RWPE1 (cell line): ENCODE results near the gene CPLX4.

Source experiments
- CTCF ChIA-PET: fragments of 350-600 bp; sonication (Branson Sonifier 250); formaldehyde crosslinking; extraction: SDS; loops from one replicate; lab custom pipeline; 2021; lab: Yijun Ruan, JAX
- POLR2A ChIA-PET: fragments of 400-600 bp; formaldehyde crosslinking; extraction: SDS; loops from one replicate; lab custom pipeline; 2020; ENCODE audit warnings: antibody characterized with exemption; ENCODE audit not compliant: low non-redundant PET; lab: Yijun Ruan, JAX
- DNase-seq: peaks from one replicate; pipeline ENCODE4 v3.0.0; 2012; ENCODE audit warnings: low spot score
- H3K27ac ChIP-seq: fragments of 450-650 bp; 2 replicates; pipeline ENCODE4 v1.5.1; 2017
- TF ChIP-seq, protein P1 (sequence below): fragments of 450-650 bp; conservative IDR thresholded peaks from 2 replicates; pipeline ENCODE4 v1.5.1; 2017; ENCODE audit warnings: low read depth, mild to moderate bottlenecking

Gene CPLX4

DNA sequence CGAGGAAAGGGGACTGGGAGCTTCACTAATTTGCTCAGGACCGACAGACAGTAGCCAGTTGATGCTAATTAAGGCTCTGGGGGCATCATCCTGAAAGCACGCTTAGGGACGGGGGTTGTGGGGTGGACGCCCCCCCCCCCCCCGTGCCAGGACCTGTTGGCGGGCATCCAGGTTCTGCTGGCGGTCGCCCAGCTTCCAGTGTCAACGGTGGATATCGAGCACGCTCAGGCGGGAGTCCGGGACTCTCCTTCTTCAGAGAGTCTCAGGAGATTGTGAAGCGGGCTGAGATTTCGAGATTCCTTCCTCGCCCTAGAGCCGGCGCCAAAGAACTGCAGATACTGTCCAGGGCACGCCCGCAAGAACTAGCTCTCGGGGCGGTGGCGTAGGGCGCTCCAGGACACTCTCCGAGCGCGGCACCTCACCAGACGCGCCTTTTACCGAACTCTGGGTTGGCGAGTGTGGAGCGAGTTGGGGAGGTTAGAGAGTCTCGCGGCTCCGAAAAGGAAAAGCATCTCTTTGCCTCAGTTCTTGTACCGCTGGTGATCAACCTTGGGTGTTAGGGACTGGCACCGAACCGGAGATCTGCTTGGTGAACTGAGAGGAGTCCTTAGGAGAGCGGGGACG, 50.8 kb downstream of the CPLX4 start:
- H3K27ac ChIP-seq, result no peak overlapping the region
- ChIA-PET CTCF (interaction anchor here (0.7 to 0.8 kb wide), 2 partner anchors 18 to 1418 kb away, joined by 3 to 4 read pairs; no protein-coding TSS in a partner anchor), POLR2A (no interaction called here)
- TF ChIP-seq, protein P1, sequence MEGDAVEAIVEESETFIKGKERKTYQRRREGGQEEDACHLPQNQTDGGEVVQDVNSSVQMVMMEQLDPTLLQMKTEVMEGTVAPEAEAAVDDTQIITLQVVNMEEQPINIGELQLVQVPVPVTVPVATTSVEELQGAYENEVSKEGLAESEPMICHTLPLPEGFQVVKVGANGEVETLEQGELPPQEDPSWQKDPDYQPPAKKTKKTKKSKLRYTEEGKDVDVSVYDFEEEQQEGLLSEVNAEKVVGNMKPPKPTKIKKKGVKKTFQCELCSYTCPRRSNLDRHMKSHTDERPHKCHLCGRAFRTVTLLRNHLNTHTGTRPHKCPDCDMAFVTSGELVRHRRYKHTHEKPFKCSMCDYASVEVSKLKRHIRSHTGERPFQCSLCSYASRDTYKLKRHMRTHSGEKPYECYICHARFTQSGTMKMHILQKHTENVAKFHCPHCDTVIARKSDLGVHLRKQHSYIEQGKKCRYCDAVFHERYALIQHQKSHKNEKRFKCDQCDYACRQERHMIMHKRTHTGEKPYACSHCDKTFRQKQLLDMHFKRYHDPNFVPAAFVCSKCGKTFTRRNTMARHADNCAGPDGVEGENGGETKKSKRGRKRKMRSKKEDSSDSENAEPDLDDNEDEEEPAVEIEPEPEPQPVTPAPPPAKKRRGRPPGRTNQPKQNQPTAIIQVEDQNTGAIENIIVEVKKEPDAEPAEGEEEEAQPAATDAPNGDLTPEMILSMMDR, result no peak
- no peak for DNase-seq

DNA sequence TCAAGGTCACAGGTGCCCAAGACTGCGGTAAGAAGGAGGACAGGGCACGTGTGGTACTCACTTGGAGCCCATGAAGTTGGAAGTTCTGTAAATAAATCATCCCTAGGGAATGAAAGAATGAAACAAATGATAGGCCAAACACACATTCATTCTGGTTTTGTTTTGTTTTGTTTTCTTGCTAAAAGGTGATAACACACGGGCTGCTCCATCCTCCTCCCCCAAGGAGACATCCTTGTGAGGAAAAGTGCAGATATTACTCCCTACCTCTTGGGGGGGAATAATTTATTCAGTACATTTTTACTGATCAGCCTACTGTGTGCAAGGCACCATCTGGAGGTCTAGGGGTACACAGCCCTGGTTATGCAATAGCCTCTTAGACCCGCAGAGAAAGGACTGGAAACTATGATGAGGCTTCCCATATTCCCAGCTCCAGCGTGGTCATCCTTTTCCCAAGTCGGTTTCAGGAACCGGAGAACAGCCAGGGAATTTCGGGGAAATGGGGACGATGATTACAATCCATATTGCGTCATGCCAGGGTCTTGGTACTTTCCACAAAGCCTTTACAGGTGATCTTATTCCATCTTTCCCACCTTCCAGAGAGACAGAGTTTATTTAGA, 51.5 kb downstream of the CPLX4 start:
- TF ChIP-seq, protein P1, result no peak
- CTCF ChIA-PET, result interaction anchor here (0.7 to 0.8 kb wide), 2 partner anchors 18 to 1418 kb away, joined by 3 to 4 read pairs; no protein-coding TSS in a partner anchor
- no peak for DNase-seq
- no peak overlapping the region for H3K27ac ChIP-seq
- POLR2A ChIA-PET, result no interaction called here

DNA sequence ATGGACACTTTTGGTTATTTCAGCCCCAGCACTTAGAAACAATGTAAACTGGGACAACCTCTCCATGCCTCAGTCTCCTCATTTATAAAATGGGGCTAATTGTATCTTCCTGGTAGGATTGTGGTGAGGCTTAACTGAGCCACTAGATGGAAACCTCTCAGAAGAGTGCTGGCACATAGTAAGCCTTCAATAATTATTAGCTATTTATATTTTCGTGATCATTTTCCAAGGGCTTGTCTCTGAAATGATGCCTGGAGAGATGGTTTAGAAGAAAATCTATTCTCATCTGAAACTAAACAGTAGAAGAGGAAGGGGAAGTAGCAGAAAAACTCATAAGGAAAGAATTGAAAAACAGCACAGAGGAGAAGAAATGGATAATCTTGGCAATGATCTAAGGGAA, 52.0 kb downstream of the CPLX4 start:
- no peak overlapping the region for H3K27ac ChIP-seq
- ChIA-PET POLR2A (no interaction called here), CTCF (interaction anchor here (0.8 kb wide), 1 partner anchor 41 kb away, joined by 3 read pairs; no protein-coding TSS in a partner anchor)
- no peak for DNase-seq
- TF ChIP-seq, protein P1, result no peak

DNA sequence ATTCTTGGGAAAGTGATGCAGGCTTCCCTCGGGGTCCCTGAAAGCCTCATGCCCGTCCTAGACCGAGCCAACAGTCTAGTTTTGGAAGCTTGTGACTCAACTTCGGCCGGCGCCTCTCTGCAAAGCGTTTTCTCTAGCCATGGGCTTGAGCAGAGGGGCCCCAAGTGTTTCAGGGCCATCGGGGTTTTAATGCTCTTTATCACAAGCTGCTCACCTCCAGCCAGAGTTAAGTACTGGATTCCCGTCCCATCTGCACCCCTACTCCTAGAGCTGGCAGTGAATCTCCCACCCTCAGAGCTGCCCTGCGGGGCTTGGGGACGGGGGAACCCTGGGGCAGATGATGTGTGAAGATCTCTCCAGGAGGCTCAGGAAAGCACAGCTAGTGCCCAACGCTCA, 52.5 kb downstream of the CPLX4 start:
- no peak for DNase-seq
- ChIA-PET POLR2A (no interaction called here), CTCF (interaction anchor here (0.6 to 1.0 kb wide), 3 partner anchors 17 to 62 kb away, joined by 3 to 5 read pairs (median 3); no protein-coding TSS in a partner anchor)
- TF ChIP-seq, protein P1, result no peak
- H3K27ac ChIP-seq, result no peak overlapping the region

DNA sequence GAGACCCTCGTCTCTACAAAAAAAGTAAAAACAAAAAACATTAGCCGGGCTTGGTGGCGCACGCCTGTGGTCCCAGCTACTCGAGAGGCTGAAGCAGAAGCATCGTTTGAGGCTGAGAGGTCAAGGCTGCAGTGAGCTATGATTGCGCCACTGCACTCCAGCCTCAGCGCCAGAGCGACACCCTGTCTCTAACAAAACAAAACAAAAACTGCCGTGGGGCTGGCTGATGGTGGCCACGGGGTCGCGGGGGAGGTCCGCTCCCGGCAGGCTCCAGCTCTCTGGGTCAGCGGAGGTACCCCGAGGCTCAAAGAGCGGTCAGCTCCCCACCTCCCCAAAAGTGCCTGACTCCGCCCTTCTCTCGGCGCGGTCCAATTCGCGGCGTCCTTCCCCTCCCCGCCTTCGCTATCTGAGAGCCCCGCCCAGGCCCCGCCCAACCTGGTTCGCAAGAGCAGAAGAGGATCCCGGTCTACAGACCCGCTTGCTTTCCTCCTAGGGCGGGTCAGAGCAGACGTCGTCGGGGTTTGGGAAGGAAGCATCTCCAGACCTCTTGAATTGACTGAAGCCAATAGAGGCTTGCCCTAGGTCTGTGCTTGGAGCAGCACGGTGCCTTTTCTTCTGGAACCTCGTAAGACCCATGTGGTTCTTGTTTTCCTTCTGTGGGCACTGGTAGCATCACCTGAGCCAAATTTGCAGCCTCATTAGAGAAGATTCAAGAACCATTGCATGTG, 53.0 kb downstream of the CPLX4 start:
- H3K27ac ChIP-seq, result no peak overlapping the region
- DNase-seq, result peak; percentile 33
- TF ChIP-seq, protein P1, result no peak
- CTCF ChIA-PET, result interaction anchor here (0.6 to 1.0 kb wide), 3 partner anchors 17 to 63 kb away, joined by 3 to 5 read pairs (median 3); no protein-coding TSS in a partner anchor
- POLR2A ChIA-PET, result no interaction called here

DNA sequence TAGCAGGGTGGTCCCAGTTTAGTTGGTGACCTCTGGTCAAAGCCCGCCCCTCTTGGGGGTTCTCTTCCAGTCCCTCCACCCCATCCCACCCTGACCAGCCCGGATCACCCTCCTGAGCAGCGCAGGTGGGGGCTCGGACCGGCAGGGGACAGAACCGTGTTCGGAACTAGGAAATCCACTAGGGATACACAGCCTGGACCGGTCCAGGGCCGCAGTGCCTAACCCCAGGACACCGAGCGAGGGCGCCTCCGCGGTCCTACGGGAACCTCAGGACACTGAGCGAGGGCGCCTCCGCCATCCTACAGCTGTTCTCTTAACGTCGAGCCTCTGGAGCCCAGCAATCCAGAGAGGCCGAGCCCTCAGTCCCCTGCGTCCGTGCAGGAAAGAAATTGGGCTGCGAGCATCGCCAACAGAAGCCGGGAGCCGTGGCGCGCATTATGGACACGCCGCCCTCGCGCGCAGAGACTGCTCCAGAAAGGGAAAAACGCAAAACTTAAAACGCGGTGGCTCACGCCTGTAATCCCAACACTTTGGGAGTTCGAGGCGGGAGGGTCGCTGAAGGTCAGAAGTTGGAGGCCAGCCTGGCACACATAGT, 53.7 kb downstream of the CPLX4 start:
- no peak overlapping the region for H3K27ac ChIP-seq
- no peak for DNase-seq
- ChIA-PET POLR2A (no interaction called here), CTCF (interaction anchor here (0.6 to 1.2 kb wide), 5 partner anchors 11 to 279 kb away, joined by 3 to 5 read pairs (median 4); no protein-coding TSS in a partner anchor)
- TF ChIP-seq, protein P1, result no peak
